LNCAP (cell line): ENCODE measurements around the gene KCNJ8.

Source experiments
- CTCF ChIP-seq: fragments of 450-650 bp; IDR thresholded peaks from 2 replicates; pipeline ENCODE4 v1.5.1; 2017; ENCODE audit warnings: mild to moderate bottlenecking

Gene KCNJ8

GRCh38 chr12:21795648-21796328 is 21.3 kb upstream of the KCNJ8 start:
- no peak for TF ChIP-seq CTCF

GRCh38 chr12:21788089-21788983 is 13.8 kb upstream of the KCNJ8 start:
- no peak for TF ChIP-seq CTCF

- no peak for TF ChIP-seq CTCF
Observed at GRCh38 chr12:21786041-21786531, 11.6 kb upstream of the KCNJ8 start.

GRCh38 chr12:21780786-21781185 is 6.3 kb upstream of the KCNJ8 start:
- TF ChIP-seq CTCF, result no peak

GRCh38 chr12:21776175-21776574 is 1.7 kb upstream of the KCNJ8 start:
- TF ChIP-seq CTCF, result no peak

GRCh38 chr12:21775133-21775820 is 771 bp upstream of the KCNJ8 start:
- TF ChIP-seq CTCF, result no peak

- no peak for TF ChIP-seq CTCF
Observed at GRCh38 chr12:21773806-21774205, 700 bp downstream of the KCNJ8 start.
